Hematopoietic multipotent progenitor cell treated with erythropoietin and hydrocortisone succinate and interleukin-3 and kit ligand, for 4 days (in vitro differentiated cells): ENCODE data around the gene ACKR2.
"Not testable (repeated sequence)": the region's sequence is repeated elsewhere in the genome, so short reads cannot be mapped to it uniquely, and the experiment has no call there.

Experiments
- DNase-seq: peaks from one replicate; pipeline ENCODE4 v3.0.0-alpha.2; 2015

ACKR2 gene

GRCh38 chr3:42864321-42864950 lies 55.2 kb downstream of the ACKR2 start:
- no peak for DNase-seq

- no peak for DNase-seq
These were observed 56.0 kb downstream of the ACKR2 start for GRCh38 chr3:42865256-42865655.

- DNase-seq, result no peak
These were observed 57.9 kb downstream of the ACKR2 start for GRCh38 chr3:42867138-42867537.

GRCh38 chr3:42868841-42869240 lies 59.6 kb downstream of the ACKR2 start:
- no peak for DNase-seq

GRCh38 chr3:42871592-42872196 lies 62.4 kb downstream of the ACKR2 start:
- DNase-seq, result peak; percentile 74

GRCh38 chr3:42872718-42873117 lies 63.5 kb downstream of the ACKR2 start:
- no peak for DNase-seq

GRCh38 chr3:42873221-42873982 lies 64.2 kb downstream of the ACKR2 start:
- no peak for DNase-seq

- no peak for DNase-seq
These were observed 65.5 kb downstream of the ACKR2 start for GRCh38 chr3:42874749-42875148.

- no peak for DNase-seq
These were observed 66.3 kb downstream of the ACKR2 start, which contains the start of gene CYP8B1 for GRCh38 chr3:42875325-42876151. Gene CYP8B1 (minus strand): TSS chr3:42875879. CDS start chr3:42875816, 63 bp downstream.

GRCh38 chr3:42876401-42876800 lies 67.2 kb downstream of the ACKR2 start:
- no peak for DNase-seq

- no peak for DNase-seq
These were observed 67.9 kb downstream of the ACKR2 start for GRCh38 chr3:42876940-42877720.

GRCh38 chr3:42877881-42878280 lies 68.6 kb downstream of the ACKR2 start:
- DNase-seq, result no peak

- DNase-seq, result no peak
These were observed 70.9 kb downstream of the ACKR2 start for GRCh38 chr3:42880183-42880582.

- DNase-seq, result peak; percentile 95
These were observed 71.6 kb downstream of the ACKR2 start for GRCh38 chr3:42880601-42881451.

- DNase-seq, result not testable (repeated sequence)
These were observed 74.1 kb downstream of the ACKR2 start for GRCh38 chr3:42883251-42883930.

- DNase-seq, result no peak
These were observed 75.1 kb downstream of the ACKR2 start for GRCh38 chr3:42884324-42884723.

- no peak for DNase-seq
These were observed 77.1 kb downstream of the ACKR2 start for GRCh38 chr3:42886294-42886822.

GRCh38 chr3:42887084-42887483 lies 77.8 kb downstream of the ACKR2 start:
- no peak for DNase-seq

GRCh38 chr3:42891042-42891441 lies 81.8 kb downstream of the ACKR2 start:
- DNase-seq, result no peak

GRCh38 chr3:42892169-42892568 lies 82.9 kb downstream of the ACKR2 start:
- DNase-seq, result no peak
